GM19193 (cell line): ENCODE results near the gene NYAP2.

Experiments used
- POLR2A ChIP-seq: IDR thresholded peaks from 4 replicates; pipeline ENCODE4 v1.6.1; 2011; ENCODE audit not compliant: insufficient read depth, insufficient read length; ENCODE audit errors: extremely low read depth

Gene NYAP2

DNA sequence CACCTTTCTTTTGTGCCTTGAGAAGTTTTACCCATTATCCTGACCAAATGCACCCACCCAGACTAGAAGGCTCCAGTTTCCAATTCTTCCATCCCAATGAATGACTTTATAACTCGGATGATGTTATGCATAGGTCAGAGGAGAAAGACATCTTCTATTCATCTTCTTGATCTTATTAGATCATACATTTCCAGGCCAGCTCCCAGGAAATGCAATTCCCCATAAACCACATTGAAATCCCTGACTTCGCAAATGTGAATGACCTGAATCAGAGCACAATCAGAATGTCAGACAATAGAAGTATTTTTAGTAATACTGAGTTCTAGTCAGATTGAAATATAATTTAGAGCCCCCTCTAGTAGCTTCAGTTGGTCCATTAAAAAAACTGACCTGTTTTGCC, 62.9 kb downstream of the NYAP2 start:
- no peak for TF ChIP-seq POLR2A

GRCh38 chr2:225462945-225463344, 63.4 kb downstream of the NYAP2 start:
- no peak for TF ChIP-seq POLR2A

GRCh38 chr2:225463449-225463848, 63.9 kb downstream of the NYAP2 start:
- no peak for TF ChIP-seq POLR2A

DNA sequence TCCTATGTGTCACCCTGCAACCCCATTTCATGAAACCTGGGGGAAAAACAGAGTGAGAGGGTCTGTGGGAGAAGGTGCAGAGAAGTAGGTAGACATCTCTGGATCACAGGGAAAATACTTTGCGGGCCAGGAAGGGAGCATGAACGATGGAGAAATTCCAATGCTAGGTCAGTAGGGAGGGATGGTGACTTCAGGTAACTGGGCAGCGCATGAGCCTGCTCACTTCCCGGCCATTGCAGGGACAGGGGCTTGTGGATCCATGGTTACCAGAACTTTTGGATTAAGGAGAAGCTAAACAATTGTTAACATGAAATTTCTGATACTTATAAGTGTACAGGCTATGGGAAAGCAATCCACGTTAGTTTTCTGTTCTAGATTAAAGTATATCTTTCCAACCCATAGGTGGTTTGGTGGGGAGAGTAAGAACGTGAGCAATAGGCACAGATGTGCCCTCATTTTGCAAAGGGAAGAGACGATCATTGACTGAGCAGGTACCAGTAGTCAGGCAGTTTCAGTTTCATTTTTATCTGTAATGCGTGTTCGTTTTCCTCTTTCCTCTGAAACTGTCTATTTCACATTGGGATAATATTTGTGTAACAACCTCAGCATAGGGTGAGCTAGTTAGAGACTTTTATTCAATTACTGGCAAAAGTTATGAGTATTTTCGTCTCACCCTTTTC, 65.0 kb downstream of the NYAP2 start:
- no peak for TF ChIP-seq POLR2A

DNA sequence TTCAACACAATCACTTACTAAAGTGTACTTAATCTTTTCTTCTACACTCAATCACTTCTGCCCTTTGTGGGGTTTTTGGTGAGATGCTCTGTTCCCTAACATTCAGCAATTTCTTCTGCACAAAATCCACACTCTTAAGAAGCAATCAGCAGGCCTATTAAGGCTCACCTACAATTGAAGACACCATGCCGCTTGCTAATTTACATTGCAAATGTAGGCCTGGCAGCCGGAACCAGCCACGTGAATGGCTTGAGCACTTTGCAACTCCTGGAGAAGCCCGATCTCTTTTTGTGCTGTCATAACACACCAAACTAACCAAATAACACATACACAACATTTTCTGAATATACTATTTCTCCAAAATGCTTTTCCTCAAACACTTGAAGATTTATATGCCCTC, 66.3 kb downstream of the NYAP2 start:
- no peak for TF ChIP-seq POLR2A

GRCh38 chr2:225466891-225467604, 67.5 kb downstream of the NYAP2 start:
- no peak for TF ChIP-seq POLR2A

DNA sequence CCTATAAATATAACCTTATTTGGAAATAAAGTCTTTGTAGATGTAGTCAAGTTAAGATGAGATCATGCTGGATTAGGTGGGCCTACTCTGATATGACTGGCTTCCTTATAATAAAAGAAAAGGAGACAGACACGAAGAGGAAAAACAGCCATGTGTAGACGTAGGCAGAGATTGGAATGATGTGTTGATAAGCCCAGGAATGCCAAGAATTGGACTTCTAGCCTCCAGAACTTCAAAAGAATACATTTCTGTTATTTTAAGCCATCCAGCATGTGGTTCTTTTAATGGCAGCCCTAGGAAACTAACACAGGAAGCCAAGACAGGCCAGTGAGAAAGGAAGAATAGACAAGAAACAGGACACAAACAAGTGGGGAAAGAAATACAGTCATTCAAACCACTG, 68.6 kb downstream of the NYAP2 start:
- TF ChIP-seq POLR2A, result no peak

DNA sequence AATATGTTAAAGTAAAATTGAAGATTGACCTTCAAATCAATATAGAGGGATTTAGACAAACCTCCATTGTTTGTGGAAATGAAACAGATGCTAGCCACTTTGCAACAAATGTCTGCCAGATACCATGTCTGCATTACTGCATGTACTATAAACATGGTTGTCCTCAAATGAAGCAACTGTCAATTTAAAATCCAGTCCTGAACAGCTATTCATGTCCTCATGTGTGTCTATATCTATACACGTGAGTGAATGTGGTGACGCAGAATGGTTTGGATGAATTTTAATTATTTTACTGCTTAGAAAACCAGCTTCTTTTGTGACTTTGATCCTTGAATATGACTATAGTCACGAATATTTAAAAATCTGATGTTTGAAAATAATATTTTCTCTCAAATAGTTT, 71.5 kb downstream of the NYAP2 start:
- TF ChIP-seq POLR2A, result no peak

DNA sequence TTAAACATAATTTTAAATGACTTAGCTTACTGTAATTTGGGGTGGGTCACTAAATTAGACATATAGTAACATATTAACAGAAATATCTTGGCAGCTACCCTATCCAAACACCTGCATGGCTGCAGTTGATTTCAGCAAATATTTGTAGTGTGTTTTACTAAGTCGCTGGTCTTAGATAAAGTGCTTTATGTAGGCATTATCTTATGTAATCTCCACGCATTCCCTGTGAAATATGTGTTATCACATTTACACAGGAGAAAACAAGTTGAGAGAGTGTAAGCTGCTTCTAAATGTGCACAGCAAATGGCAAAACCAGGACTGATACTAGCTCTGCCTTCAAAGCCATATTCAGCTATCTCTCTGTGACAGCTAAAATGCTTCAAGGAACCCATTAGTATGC, 72.0 kb downstream of the NYAP2 start:
- no peak for TF ChIP-seq POLR2A

DNA sequence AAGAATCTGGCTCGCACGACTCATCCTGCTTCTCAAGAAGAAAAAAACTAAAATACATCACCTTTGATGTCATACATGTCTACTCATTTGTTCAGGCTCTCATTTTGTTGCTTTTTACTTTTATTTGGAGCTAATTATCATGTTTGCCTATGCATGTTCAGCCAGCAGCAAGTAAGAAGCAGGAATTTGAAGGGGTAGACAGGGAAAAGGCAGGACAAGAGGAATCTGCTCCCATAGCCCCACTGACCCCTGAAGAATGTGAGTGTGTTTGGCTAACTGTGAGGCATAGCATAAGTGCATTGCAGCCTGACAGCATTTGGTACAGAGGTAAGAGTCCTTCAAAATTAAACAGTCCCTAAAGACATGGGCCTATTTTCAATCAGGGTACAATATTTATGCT, 72.7 kb downstream of the NYAP2 start:
- no peak for TF ChIP-seq POLR2A

DNA sequence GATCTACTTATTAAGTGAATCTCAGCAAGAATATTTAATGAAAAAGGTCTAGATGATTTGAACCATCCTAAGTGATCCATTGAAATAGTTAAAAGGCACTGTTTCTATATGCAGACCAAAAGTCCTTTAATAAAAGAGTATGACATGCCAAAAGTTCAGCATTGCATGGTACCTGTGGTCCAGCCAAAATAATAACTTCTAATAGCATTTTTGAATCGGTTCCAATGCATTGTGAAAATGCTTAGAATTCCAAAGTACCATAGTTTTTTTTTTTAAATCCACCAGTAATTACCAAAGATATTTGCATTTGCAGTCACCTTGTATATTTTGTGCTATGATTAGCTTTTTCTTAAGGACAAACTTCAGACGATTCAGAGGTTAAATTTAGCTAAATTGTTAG, 79.9 kb downstream of the NYAP2 start:
- no peak for TF ChIP-seq POLR2A

DNA sequence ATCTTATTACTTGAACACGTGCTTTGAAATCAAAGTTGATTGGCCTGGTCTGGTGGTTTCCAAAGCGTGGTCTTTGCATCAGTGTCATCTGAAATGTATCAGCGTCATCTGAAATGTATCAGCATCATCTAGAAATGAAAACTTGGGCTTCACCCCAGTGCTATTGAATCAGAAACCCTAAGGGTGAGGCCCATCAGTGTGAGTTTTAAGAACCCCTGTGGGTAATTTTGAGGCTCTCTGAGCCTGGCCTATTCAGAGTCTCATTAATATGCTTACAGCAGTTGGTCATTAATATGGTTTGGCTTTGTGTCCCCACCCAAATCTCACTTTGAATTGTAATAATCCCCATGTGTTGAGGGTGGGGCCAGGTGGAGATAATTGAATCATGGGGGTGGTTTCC, 85.2 kb downstream of the NYAP2 start:
- no peak for TF ChIP-seq POLR2A

DNA sequence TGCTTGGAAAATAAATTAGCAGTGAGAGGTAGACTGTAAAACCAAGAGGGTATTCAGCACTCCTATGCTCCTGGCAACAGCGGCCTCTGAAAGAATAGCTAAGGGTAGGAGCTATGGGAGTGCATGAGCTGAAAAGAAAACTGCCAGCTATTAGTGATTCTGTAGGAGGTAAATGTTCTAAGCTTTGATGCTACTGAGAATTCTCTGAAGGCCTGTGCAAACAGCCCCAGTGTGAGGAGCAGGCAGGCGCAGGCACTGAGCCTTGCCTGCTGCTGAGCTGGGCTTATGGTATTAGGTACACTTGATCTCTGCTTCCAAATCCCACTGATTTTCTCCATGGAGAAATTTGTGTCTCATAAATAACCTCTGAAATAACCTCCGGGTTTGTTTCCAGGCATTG, 86.7 kb downstream of the NYAP2 start:
- no peak for TF ChIP-seq POLR2A

DNA sequence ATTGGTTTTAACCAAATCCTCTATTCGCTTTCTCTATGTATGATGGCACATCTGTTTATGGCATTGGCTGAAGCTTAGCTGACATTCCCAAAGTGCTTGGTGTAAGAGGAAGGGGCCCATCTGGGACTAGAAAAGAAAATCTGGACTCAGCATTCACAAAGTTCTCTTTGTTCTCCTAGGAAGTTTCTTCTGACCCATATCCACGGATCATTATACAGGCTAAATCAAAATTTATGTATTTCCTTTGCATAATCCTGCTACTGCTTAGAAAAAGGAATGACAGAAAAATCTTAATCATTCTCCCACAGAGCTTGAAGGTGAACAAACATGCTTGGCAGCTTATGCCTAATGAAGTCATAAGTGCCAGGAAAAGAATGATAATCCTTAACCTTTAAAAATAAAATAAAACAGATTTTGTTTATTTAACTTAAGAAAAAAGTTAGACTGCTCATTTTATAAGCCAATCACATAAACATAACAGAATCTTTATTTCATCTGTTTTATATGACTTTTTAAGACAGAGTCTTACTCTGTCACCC, 88.4 kb downstream of the NYAP2 start:
- no peak for TF ChIP-seq POLR2A

DNA sequence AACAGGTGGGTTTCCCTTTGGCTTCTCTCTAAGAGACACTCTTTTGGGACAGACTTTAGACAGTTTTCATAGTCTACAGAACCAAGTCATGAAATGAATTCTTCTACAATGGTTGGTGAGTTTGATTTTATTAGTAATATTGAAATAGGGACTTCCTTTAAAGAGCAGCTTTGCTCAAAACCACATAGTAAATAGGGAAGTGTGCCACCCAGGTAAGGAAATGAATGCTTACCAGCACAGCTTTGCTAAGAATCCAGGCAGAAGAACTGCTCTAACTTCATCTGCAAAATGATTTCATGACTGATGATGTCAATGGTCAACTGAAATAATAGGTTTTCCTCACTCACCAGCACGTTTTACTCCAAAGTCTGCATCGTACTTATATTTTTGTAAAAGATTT, 89.2 kb downstream of the NYAP2 start:
- TF ChIP-seq POLR2A, result no peak

DNA sequence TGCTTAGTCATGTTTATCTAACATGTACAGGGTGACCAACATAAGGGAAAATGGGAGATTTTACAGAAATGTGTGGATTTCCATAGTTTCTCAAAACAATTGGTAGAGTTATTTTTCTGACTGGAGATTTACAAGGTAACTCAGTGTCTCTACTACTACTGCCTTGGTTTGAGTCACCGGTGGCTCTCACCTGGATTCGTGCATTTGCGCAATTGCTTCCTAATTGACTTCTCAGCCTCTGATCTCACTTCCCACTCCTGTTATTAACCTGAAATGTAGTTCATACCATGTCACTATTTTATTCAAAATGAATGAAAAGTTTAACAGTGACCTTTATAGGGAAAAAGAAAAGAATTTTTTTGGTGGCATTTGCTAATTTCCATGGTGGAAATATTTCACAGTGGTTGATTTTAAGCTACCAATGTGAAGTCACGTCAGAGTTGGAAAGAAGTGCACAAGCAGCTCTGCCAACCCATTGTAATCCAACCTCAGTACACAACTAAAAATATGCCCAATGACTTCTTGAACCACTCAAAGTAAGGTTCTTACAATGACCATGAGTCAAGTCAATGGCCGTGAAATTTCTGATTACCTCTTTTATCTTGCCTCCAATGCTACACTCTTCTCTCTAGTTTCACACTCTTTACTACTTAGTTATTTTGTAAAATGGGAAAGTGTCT, 94.0 kb downstream of the NYAP2 start:
- TF ChIP-seq POLR2A, result no peak

DNA sequence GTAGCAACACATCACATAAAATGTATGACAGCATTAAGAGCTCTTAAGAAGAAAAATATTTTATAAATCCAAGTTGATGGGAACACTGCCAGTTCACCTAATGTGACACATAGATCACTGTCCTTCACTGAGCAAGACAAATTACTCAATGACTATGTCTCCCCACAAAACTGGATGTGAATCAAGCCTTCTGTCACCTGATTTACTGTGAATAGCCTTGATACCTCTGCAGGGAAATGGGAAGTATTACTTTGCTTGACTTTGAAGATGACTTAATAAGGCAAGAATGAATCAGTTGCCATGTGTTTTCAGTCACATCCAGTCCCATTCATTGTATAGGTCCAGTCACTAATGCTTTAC, 94.6 kb downstream of the NYAP2 start:
- no peak for TF ChIP-seq POLR2A

GRCh38 chr2:225495706-225496105, 96.2 kb downstream of the NYAP2 start:
- TF ChIP-seq POLR2A, result no peak
